ENCODE results near the gene LCORL. TPM values are rescaled to one million over a fixed set of nuclear protein-coding genes. Genes with fewer than 3 reads are reported as not detected.

Gene LCORL
- total RNA-seq, 1 experiment from 2014 or later, result 13.8 TPM

DNA sequence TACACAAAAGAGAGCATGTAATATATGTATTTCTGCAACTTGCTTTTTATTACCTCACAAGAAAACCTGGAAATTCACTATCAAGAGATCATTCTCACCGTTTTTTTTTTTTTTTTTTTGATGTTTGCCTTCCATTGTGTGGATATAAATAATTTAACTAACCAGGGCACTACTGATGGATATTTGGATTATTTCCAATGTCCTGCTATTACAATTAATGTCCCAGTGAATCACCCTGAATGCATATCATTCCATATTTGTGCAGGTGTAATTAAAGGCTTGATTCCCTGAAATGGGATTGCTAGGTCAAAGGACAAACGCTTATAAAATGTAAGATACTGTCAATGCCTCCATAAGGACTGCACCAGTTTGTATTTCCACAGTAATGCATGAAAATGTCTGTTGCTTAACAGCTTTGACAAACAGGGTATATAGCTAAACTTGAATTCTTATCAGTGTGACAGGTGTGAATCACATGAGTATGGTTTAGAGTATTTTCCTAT is 123.0 kb downstream of the LCORL start:
- H3K79me2 ChIP-seq (ENCODE audit: low read depth), result no peaks in the 10 kb centered on the region
- H3K4me2 ChIP-seq, result no peak overlapping the region
- ChIA-PET POLR2A (ENCODE audit: unreplicated experiment) (no interaction called here), CTCF (no interaction called here)
- no peaks in the 10 kb centered on the region for H3K27me3 ChIP-seq (ENCODE audit: insufficient read depth, low read depth)
- intact Hi-C loops (cut with micrococcal nuclease; ENCODE audit: unreplicated experiment), result no loop called here
- H4K20me1 ChIP-seq (ENCODE audit: insufficient read depth), result no peaks in the 10 kb centered on the region
- no TSS peak for BruUV-seq (replicated peaks)
- H3F3A ChIP-seq (ENCODE audit: insufficient read depth, low read depth), result no peaks in the 10 kb centered on the region
- H3K36me3 ChIP-seq (ENCODE audit: low read depth), result no peaks in the 10 kb centered on the region
- no peak overlapping the region for H3K4me3 ChIP-seq
- H2AFZ ChIP-seq, result no peak overlapping the region
- no peaks in the 10 kb centered on the region for H3K9me3 ChIP-seq (ENCODE audit: insufficient read depth, low read depth)
- no peaks in the 10 kb centered on the region for H3K9me2 ChIP-seq (ENCODE audit: insufficient read depth)
- TF ChIP-seq CTCF (conservative IDR thresholded peaks at IDR 0.05) (no peak), EZH2 (IDR thresholded peaks at IDR 0.05; ENCODE audit: low read depth) (no peak)
- H3K4me1 ChIP-seq (replicated peaks; ENCODE audit: insufficient read depth), result no peaks in the 10 kb centered on the region
- H3K27ac ChIP-seq, result no peak overlapping the region
- no peak for DNase-seq

GRCh38 chr4:17895481-17895880 is 126.1 kb downstream of the LCORL start:
- H2AFZ ChIP-seq, result no peak overlapping the region
- DNase-seq, result no peak
- H3K79me2 ChIP-seq (ENCODE audit: low read depth), result no peaks in the 10 kb centered on the region
- POLR2A ChIA-PET (ENCODE audit: unreplicated experiment), result no interaction called here
- no peaks in the 10 kb centered on the region for H4K20me1 ChIP-seq (ENCODE audit: insufficient read depth)
- H3K27ac ChIP-seq, result no peak overlapping the region
- BruUV-seq (replicated peaks), result no TSS peak
- TF ChIP-seq CTCF (conservative IDR thresholded peaks at IDR 0.05) (no peak), EZH2 (IDR thresholded peaks at IDR 0.05; ENCODE audit: low read depth) (no peak)
- no peak overlapping the region for H3K4me3 ChIP-seq
- H3K9me3 ChIP-seq (ENCODE audit: insufficient read depth, low read depth), result no peaks in the 10 kb centered on the region
- no peaks in the 10 kb centered on the region for H3K9me2 ChIP-seq (ENCODE audit: insufficient read depth)
- H3F3A ChIP-seq (ENCODE audit: insufficient read depth, low read depth), result no peaks in the 10 kb centered on the region; the same call in 1 of the 2 replicates
- H3K27me3 ChIP-seq (ENCODE audit: insufficient read depth, low read depth), result no peaks in the 10 kb centered on the region
- H3K4me2 ChIP-seq, result no peak overlapping the region
- intact Hi-C loops (cut with micrococcal nuclease; ENCODE audit: unreplicated experiment), result no loop called here
- CTCF ChIA-PET, result no interaction called here
- H3K4me1 ChIP-seq (replicated peaks; ENCODE audit: insufficient read depth), result no peaks in the 10 kb centered on the region
- no peaks in the 10 kb centered on the region for H3K36me3 ChIP-seq (ENCODE audit: low read depth)

DNA sequence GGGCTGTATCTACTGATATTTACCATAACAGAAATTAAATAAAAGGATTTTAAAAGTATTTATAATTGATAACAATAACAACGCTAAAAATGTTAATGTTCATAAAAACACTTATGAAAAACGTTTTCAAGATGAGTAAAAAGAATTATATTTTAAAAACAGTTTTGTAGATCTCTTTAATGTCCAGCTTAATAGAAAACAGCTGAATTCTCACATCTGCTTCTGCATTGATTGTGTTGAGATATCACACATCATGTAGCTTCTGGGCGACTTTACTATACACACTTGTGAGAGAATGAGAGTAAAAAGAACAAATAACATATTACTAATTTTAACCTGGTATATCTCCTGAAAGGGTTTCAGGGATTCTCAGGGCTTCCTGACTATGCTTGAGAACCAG is 127.1 kb downstream of the LCORL start:
- TF ChIP-seq CTCF (conservative IDR thresholded peaks at IDR 0.05), result no peak
- no peak for TF ChIP-seq EZH2 (IDR thresholded peaks at IDR 0.05; ENCODE audit: low read depth)
- CTCF ChIA-PET, result no interaction called here
- no peaks in the 10 kb centered on the region for H3K36me3 ChIP-seq (ENCODE audit: low read depth)
- BruUV-seq (replicated peaks), result no TSS peak
- no peaks in the 10 kb centered on the region for H3K9me3 ChIP-seq (ENCODE audit: insufficient read depth, low read depth)
- H3K4me1 ChIP-seq (replicated peaks; ENCODE audit: insufficient read depth), result no peaks in the 10 kb centered on the region
- H3K9me2 ChIP-seq (ENCODE audit: insufficient read depth), result no peaks in the 10 kb centered on the region
- H3K4me2 ChIP-seq, result no peak overlapping the region
- H3K27me3 ChIP-seq (ENCODE audit: insufficient read depth, low read depth), result no peaks in the 10 kb centered on the region
- no peak overlapping the region for H3K4me3 ChIP-seq
- DNase-seq, result no peak
- POLR2A ChIA-PET (ENCODE audit: unreplicated experiment), result no interaction called here
- intact Hi-C loops (cut with micrococcal nuclease; ENCODE audit: unreplicated experiment), result no loop called here
- no peaks in the 10 kb centered on the region; the same call in 1 of the 2 replicates for H3F3A ChIP-seq (ENCODE audit: insufficient read depth, low read depth)
- no peak overlapping the region for H2AFZ ChIP-seq
- H3K27ac ChIP-seq, result no peak overlapping the region
- no peaks in the 10 kb centered on the region for H4K20me1 ChIP-seq (ENCODE audit: insufficient read depth)
- no peaks in the 10 kb centered on the region for H3K79me2 ChIP-seq (ENCODE audit: low read depth)

Data from PC-9 (cell line).